ENCODE measurements around the gene MARF1.
"Not testable (repeated sequence)": the region's sequence is repeated elsewhere in the genome, so short reads cannot be mapped to it uniquely, and the experiment has no call there.

MARF1 gene, protein sequence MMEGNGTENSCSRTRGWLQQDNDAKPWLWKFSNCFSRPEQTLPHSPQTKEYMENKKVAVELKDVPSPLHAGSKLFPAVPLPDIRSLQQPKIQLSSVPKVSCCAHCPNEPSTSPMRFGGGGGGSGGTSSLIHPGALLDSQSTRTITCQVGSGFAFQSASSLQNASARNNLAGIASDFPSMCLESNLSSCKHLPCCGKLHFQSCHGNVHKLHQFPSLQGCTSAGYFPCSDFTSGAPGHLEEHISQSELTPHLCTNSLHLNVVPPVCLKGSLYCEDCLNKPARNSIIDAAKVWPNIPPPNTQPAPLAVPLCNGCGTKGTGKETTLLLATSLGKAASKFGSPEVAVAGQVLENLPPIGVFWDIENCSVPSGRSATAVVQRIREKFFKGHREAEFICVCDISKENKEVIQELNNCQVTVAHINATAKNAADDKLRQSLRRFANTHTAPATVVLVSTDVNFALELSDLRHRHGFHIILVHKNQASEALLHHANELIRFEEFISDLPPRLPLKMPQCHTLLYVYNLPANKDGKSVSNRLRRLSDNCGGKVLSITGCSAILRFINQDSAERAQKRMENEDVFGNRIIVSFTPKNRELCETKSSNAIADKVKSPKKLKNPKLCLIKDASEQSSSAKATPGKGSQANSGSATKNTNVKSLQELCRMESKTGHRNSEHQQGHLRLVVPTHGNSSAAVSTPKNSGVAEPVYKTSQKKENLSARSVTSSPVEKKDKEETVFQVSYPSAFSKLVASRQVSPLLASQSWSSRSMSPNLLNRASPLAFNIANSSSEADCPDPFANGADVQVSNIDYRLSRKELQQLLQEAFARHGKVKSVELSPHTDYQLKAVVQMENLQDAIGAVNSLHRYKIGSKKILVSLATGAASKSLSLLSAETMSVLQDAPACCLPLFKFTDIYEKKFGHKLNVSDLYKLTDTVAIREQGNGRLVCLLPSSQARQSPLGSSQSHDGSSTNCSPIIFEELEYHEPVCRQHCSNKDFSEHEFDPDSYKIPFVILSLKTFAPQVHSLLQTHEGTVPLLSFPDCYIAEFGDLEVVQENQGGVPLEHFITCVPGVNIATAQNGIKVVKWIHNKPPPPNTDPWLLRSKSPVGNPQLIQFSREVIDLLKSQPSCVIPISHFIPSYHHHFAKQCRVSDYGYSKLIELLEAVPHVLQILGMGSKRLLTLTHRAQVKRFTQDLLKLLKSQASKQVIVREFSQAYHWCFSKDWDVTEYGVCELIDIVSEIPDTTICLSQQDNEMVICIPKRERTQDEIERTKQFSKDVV (N-terminal part only)

GRCh38 chr16:15643048-15643945 lies at the start of gene MARF1:
Gene MARF1 (minus strand): TSS chr16:15643154. CDS start chr16:15639233, 3,921 bp downstream.
- TF ChIP-seq POLR2A (IDR thresholded peaks at IDR 0.05; ENCODE audit: low read depth, low read length): peak; percentile 75
- FAIRE-seq (peak; percentile 73), DNase-seq (ENCODE audit: insufficient read length, low spot score) (peak; percentile 57)

DNA sequence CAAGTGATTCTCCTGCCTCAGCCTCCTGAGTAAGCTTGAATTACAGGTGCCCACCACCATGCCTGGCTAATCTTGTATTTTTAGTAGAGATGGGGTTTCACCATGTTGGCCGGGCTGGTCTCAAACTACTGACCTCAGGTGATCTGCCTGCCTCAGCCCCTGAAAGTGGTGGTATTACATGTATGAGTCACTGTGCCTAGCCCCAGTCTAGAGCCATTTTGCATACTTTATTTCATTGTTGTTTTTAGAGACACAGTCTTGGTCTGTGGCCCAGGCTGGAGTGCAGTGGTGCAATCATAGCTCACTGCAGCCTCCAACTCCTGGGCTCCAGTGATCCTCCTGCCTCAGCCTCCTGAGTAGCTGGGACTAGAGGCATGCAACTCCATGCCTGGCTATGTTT lies 49.6 kb upstream of the MARF1 start:
- not testable (repeated sequence) for FAIRE-seq; DNase-seq (ENCODE audit: insufficient read length, low spot score)

- FAIRE-seq: no peak
- TF ChIP-seq POLR2A (IDR thresholded peaks at IDR 0.05; ENCODE audit: low read depth, low read length): no peak
Measured at GRCh38 chr16:15691046-15691445, 48.1 kb upstream of the MARF1 start.

DNA sequence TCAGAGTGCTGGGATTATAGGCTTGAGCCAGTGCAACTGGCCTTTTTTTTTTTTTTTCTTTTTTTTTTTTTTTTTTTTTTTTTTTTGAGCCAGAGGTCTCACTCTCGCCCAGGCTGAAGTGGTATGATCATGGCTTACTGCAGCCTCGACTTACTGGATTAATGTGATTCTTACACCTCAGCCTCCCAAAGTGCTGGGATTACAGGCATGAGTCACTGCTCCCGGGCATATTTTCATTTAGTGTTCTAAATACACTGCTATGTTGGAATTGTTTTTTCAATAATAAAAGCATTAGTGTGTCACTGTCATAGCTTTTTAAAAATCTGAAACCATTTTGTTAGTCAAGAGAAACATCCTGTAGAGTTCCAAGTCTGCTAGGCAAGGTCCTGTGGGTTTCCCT lies 47.3 kb upstream of the MARF1 start:
- no peak for TF ChIP-seq POLR2A (IDR thresholded peaks at IDR 0.05; ENCODE audit: low read depth, low read length)
- FAIRE-seq: no peak

More at GRCh38 chr16:15691046-15691445, 48.1 kb upstream of the MARF1 start:
- no peak for DNase-seq (ENCODE audit: insufficient read length, low spot score)

GRCh38 chr16:15689290-15689689 lies 46.3 kb upstream of the MARF1 start:
- DNase-seq (ENCODE audit: insufficient read length, low spot score): no peak
- TF ChIP-seq POLR2A (IDR thresholded peaks at IDR 0.05; ENCODE audit: low read depth, low read length): no peak
- no peak for FAIRE-seq

More for the DNA sequence above, 47.3 kb upstream of the MARF1 start:
- DNase-seq (ENCODE audit: insufficient read length, low spot score): no peak

DNA sequence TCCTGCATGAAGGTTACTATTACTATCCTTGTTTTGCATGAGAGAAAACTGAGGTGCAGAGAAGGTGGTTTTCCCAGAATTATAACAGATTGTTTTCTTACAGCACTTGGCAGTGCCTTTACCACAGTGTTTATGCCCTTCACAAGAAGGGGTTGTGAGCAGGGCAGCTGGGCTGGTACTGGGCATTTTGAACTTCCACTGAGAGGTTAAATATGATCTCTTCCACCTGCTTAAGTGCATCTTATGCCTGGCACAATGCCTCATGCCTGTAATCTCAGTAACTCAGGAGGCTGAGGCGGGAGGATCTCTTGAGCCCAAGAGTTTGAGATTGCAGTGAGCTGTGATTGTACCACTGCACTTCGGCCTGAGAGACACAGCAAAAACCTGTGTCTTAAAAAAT lies 43.3 kb upstream of the MARF1 start:
- TF ChIP-seq POLR2A (IDR thresholded peaks at IDR 0.05; ENCODE audit: low read depth, low read length): no peak
- DNase-seq (ENCODE audit: insufficient read length, low spot score) (no peak), FAIRE-seq (no peak)

- FAIRE-seq (peak; percentile 55), DNase-seq (ENCODE audit: insufficient read length, low spot score) (peak; percentile 37)
- no peak for TF ChIP-seq POLR2A (IDR thresholded peaks at IDR 0.05; ENCODE audit: low read depth, low read length)
Measured at GRCh38 chr16:15682105-15682570, 39.2 kb upstream of the MARF1 start.

- FAIRE-seq: no peak
- TF ChIP-seq POLR2A (IDR thresholded peaks at IDR 0.05; ENCODE audit: low read depth, low read length): no peak
- DNase-seq (ENCODE audit: insufficient read length, low spot score): no peak
Measured at GRCh38 chr16:15677447-15677846, 34.5 kb upstream of the MARF1 start.

- no peak for FAIRE-seq
- DNase-seq (ENCODE audit: insufficient read length, low spot score): no peak
- no peak for TF ChIP-seq POLR2A (IDR thresholded peaks at IDR 0.05; ENCODE audit: low read depth, low read length)
Measured at GRCh38 chr16:15676506-15676905, 33.6 kb upstream of the MARF1 start.

GRCh38 chr16:15674571-15674970 lies 31.6 kb upstream of the MARF1 start:
- DNase-seq (ENCODE audit: insufficient read length, low spot score) (no peak), FAIRE-seq (no peak)
- TF ChIP-seq POLR2A (IDR thresholded peaks at IDR 0.05; ENCODE audit: low read depth, low read length): no peak

DNA sequence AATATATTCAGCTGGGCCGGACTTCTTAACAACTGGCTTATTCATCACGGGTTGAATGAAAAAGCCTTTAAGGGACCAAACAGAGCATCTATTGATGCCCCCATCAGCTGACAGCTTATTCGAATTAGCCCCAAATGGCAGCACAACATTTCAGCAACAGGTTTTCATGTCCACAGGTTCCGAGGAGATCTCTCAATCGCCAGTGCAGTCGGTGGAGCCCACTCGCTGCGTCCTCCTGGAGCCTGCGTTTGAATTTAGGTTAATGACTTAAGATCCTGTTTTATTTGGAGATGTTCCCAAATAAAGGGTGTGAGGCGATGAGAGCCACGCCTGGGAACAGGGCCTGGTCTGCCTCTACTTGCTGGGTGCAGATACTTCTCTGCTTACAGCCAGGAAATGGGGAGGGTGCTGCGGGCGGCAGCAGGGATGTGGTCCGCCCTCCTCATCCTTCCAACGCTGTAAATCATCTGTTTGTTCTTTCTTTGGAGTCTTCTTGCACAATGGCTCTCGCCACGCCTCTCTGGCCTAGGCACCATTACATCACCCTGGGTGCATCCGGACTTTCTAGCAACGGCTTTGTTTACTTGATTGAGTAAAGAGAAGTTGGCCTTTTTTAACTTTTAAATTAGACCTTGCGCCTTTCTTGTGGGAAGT lies 29.7 kb upstream of the MARF1 start:
- peak; percentile 86 for FAIRE-seq
- peak; percentile 87 for DNase-seq (ENCODE audit: insufficient read length, low spot score)
- TF ChIP-seq POLR2A (IDR thresholded peaks at IDR 0.05; ENCODE audit: low read depth, low read length): 0 out of 2 replicates have a peak, but pooled peaks have one; percentile 19

GRCh38 chr16:15672127-15672513 lies 29.2 kb upstream of the MARF1 start:
- not testable (repeated sequence) for FAIRE-seq

More at GRCh38 chr16:15672127-15672513, 29.2 kb upstream of the MARF1 start:
- not testable (repeated sequence) for DNase-seq (ENCODE audit: insufficient read length, low spot score)

All from H54 (cell line).